ENCODE measurements around the gene DIRAS1. TPM values are rescaled to one million over a fixed set of nuclear protein-coding genes. Genes with fewer than 3 reads are reported as not detected.

The DIRAS1 gene
- total RNA-seq, 1 donor from 2014 or later: 1.6 TPM

DNA sequence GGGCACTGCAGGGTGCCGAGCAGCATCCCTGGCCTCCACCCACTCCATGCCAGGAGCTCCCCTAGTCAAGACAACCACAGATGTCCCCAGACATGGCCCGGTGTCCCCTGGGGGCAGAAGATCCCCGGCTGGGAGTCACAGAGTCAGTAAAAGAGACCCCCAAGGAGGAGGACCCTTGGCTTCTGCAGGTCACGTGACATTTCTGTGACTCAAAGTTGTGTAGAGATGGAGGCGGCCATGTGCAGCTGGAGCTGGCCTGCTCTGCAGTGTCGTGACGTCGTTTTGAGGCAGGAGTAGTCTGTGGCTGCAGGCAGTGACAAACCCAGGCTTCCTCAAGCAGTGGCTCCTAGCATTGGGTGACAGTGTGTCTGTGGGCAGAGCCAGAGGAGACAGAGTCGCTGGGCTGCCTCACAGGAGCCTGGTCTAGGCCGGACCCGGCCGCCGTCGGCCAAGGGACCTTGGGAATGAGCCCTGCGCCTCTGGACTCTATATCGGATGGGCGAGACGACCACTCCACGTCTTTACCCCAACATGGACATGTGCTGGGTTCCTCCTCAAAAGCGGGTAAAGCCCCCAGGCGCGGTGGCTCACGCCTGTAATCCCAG, 7.7 kb upstream of the DIRAS1 start:
- Histone ChIP-seq H3K9ac (ENCODE audit: low read depth in 1 of 3, low read length in 3 of 3) (no peak overlapping the region), H3K36me3 (ENCODE audit: control insufficient read depth in 3 of 3, insufficient read depth in 3 of 3, low read length in 3 of 3) (peaks cover 0 to 6% (median under 1%) of the 10 kb centered on the region in 3 donors), H3K9me3 (ENCODE audit: control insufficient read depth in 3 of 3, low read length in 3 of 3) (no peaks in the 10 kb centered on the region), H3K4me3 (ENCODE audit: low read length in 3 of 3) (no peak overlapping the region), H3K27ac (ENCODE audit: low read depth, low read length) (no peak overlapping the region), H3K27me3 (ENCODE audit: control insufficient read depth in 3 of 3, insufficient read depth in 3 of 3, low read length in 3 of 3) (peaks cover 16 to 32% (median 32%) of the 10 kb centered on the region in 3 donors), H3K4me1 (ENCODE audit: control insufficient read depth in 3 of 3, insufficient read depth in 3 of 3, low read length in 3 of 3) (no peaks in the 10 kb centered on the region)

DNA sequence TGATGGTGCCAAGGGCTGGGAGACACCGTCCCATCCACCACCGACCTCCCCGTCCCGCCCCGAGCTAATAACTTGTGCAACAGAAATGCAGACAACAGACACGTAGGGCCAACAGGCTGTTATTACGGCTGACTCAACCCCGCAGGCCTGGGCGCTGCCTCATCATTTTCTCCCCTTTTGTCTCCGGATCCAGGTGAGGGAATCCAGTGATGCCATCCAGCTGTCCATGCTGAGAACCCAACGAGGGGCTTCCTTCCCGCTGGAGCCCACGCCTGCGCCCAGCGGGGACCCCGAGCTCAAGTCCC, 6.4 kb upstream of the DIRAS1 start:
- no peak overlapping the region for H3K27ac ChIP-seq (ENCODE audit: low read depth, low read length)
- H3K27me3 ChIP-seq (ENCODE audit: control insufficient read depth in 3 of 3, insufficient read depth in 3 of 3, low read length in 3 of 3): peaks cover 22 to 42% (median 36%) of the 10 kb centered on the region in 3 donors
- no peaks in the 10 kb centered on the region for H3K9me3 ChIP-seq (ENCODE audit: control insufficient read depth in 3 of 3, low read length in 3 of 3)
- H3K36me3 ChIP-seq (ENCODE audit: control insufficient read depth in 3 of 3, insufficient read depth in 3 of 3, low read length in 3 of 3): no peaks in the 10 kb centered on the region
- no peak overlapping the region for H3K4me3 ChIP-seq (ENCODE audit: low read length in 3 of 3)
- no peak overlapping the region for H3K9ac ChIP-seq (ENCODE audit: low read depth in 1 of 3, low read length in 3 of 3)
- H3K4me1 ChIP-seq (ENCODE audit: control insufficient read depth in 3 of 3, insufficient read depth in 3 of 3, low read length in 3 of 3): peaks cover 5 to 10% (median 9%) of the 10 kb centered on the region in 3 donors

DNA sequence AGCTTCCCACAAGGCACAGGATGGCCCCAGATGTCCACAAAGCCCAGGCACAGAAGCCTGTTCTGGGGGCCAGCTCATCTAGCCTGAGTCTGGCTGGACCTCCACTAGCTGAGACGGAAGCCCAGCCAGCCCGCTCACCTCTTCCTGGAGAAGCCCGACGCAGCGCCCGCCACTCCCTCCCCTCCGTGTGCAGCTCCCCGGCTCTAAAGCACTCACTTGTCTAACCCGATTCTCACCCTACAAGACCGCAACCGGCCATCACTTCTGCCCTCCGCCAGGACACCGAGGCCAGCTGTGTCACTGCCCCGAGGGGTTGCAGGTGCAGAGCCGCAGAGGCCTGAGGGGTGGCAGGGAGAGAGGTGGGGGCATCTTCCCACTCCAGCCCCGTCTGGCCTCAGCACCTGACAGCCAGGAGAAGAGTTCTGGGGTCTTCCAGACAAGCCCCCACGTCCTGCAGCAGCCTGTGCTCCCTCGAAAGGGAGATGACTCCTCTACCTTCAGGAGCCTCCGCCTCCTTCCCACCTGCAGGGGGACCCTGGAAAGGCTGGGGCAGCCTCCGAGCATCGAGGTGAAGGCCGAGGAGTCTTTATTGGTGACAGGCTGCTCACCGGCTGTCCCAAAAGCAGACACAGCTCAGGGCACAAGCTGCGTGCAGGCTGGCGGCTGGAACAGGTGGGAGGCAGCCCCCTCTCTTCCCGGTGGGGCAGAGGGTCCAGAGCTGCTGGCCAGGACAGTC, 5.9 kb upstream of the DIRAS1 start:
- Histone ChIP-seq H3K36me3 (ENCODE audit: control insufficient read depth in 3 of 3, insufficient read depth in 3 of 3, low read length in 3 of 3) (no peaks in the 10 kb centered on the region), H3K27ac (ENCODE audit: low read depth, low read length) (no peak overlapping the region), H3K4me3 (ENCODE audit: low read length in 3 of 3) (no peak overlapping the region), H3K4me1 (ENCODE audit: control insufficient read depth in 3 of 3, insufficient read depth in 3 of 3, low read length in 3 of 3) (peaks cover 5 to 13% (median 11%) of the 10 kb centered on the region in 3 donors), H3K27me3 (ENCODE audit: control insufficient read depth in 3 of 3, insufficient read depth in 3 of 3, low read length in 3 of 3) (peaks cover 27 to 47% (median 39%) of the 10 kb centered on the region in 3 donors), H3K9me3 (ENCODE audit: control insufficient read depth in 3 of 3, low read length in 3 of 3) (no peaks in the 10 kb centered on the region), H3K9ac (ENCODE audit: low read depth in 1 of 3, low read length in 3 of 3) (no peak overlapping the region)

DNA sequence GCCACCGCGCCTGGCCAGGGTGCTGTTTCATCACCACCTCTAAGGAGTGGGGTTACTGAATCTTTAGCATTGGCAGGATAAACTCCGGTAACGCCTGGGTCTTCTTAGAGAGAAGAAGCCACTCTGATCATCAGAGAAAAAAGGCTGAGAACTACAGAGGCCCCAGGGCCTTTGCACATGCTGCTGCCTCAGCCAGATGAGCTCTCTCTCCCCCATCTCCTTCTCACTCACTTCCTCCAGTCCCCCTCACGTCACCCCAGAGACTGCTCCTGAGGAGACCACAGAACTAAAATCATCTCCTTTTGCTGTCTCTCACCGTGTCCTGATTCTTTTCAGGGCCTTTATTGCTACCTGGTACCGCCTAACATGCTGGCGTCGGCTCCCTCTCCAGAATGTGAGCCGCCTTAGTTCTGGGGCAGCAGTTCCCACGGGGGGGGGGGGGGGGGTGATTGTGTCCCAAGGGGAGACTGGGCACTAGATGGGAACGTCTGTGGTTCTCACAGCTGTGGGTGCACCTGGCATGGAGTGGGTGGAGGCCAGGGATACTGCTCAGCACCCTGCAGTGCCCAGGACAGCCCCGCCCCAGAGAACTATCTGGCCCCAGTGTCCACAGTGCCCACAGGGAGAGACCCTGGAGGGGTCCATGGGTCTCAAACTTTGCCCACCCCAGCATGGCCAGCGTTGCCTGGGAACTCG, 5.1 kb upstream of the DIRAS1 start:
- Histone ChIP-seq H3K4me3 (ENCODE audit: low read length in 3 of 3) (no peak overlapping the region), H3K9me3 (ENCODE audit: control insufficient read depth in 3 of 3, low read length in 3 of 3) (no peaks in the 10 kb centered on the region), H3K27me3 (ENCODE audit: control insufficient read depth in 3 of 3, insufficient read depth in 3 of 3, low read length in 3 of 3) (peaks cover 33 to 53% (median 42%) of the 10 kb centered on the region in 3 donors), H3K9ac (ENCODE audit: low read depth in 1 of 3, low read length in 3 of 3) (no peak overlapping the region), H3K27ac (ENCODE audit: low read depth, low read length) (no peak overlapping the region), H3K4me1 (ENCODE audit: control insufficient read depth in 3 of 3, insufficient read depth in 3 of 3, low read length in 3 of 3) (peaks cover 5 to 13% (median 11%) of the 10 kb centered on the region in 3 donors), H3K36me3 (ENCODE audit: control insufficient read depth in 3 of 3, insufficient read depth in 3 of 3, low read length in 3 of 3) (no peaks in the 10 kb centered on the region)

DNA sequence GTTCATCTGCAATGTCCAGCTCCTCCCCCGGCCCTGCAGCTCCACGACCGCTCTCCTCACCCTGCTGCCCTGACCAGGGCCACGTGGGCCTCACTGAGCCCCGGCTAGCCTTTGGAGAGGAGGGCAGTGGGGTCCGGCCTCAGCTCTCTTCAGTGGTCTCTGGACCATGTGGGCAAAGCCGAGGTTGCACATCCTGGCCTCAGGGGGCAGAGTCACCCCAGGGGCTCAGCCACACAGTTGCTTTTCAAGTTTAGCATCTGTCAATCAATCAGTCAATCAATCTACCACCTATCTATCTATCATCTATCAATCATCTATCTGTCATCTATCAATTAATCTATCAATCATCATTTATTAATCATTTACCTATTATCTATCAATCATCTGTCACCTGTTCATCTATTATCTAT, 3.0 kb upstream of the DIRAS1 start:
- Histone ChIP-seq H3K27ac (ENCODE audit: low read depth, low read length) (no peak overlapping the region), H3K9ac (ENCODE audit: low read depth in 1 of 3, low read length in 3 of 3) (no peak overlapping the region), H3K4me3 (ENCODE audit: low read length in 3 of 3) (no peak overlapping the region), H3K36me3 (ENCODE audit: control insufficient read depth in 3 of 3, insufficient read depth in 3 of 3, low read length in 3 of 3) (no peaks in the 10 kb centered on the region), H3K4me1 (ENCODE audit: control insufficient read depth in 3 of 3, insufficient read depth in 3 of 3, low read length in 3 of 3) (peaks cover 11 to 18% (median 15%) of the 10 kb centered on the region in 3 donors), H3K27me3 (ENCODE audit: control insufficient read depth in 3 of 3, insufficient read depth in 3 of 3, low read length in 3 of 3) (peaks cover 44 to 62% (median 48%) of the 10 kb centered on the region in 3 donors), H3K9me3 (ENCODE audit: control insufficient read depth in 3 of 3, low read length in 3 of 3) (no peaks in the 10 kb centered on the region)

DNA sequence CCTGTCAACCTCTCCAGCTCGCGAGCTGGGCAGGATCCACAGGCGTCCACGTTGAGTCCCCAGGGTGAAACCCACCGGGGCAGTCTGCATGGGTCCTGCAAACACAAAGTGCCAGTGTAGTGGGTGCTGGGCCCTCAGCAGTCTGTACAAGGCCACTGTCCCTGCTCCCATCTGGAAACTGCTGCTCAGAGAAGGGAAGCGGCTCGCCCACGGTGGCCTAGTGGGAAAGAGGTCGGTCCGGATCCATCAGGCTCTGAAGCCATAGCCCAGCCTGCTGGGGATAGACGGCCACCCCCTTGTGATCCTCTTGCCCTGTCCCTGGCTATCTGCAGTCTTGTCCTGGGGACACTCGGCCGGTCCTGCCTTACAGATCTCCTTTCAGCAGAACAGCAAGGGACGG, 2.6 kb upstream of the DIRAS1 start:
- Histone ChIP-seq H3K9me3 (ENCODE audit: control insufficient read depth in 3 of 3, low read length in 3 of 3) (no peaks in the 10 kb centered on the region), H3K27me3 (ENCODE audit: control insufficient read depth in 3 of 3, insufficient read depth in 3 of 3, low read length in 3 of 3) (peaks cover 45 to 59% (median 48%) of the 10 kb centered on the region in 3 donors), H3K4me3 (ENCODE audit: low read length in 3 of 3) (no peak overlapping the region), H3K36me3 (ENCODE audit: control insufficient read depth in 3 of 3, insufficient read depth in 3 of 3, low read length in 3 of 3) (no peaks in the 10 kb centered on the region), H3K27ac (ENCODE audit: low read depth, low read length) (no peak overlapping the region), H3K9ac (ENCODE audit: low read depth in 1 of 3, low read length in 3 of 3) (no peak overlapping the region), H3K4me1 (ENCODE audit: control insufficient read depth in 3 of 3, insufficient read depth in 3 of 3, low read length in 3 of 3) (peaks cover 11 to 18% (median 15%) of the 10 kb centered on the region in 3 donors)

DNA sequence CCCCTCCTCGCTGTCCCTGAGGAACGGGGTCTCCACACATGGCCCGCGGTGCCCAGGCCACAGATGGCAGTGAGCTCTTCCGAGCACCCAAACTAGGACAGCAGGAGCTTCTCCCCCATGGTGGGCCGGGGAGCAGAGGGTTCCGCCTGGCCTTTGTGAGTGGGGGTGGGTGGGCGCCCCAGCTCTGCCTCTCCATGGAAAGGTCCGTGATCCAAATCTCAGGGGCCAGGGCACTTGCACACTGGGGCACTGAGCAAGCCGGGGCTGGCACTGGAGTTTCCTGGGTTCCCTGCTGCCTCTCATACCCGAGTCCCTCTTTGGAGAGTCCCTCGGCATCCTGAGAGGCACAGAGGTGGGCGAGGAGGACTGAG, 2.2 kb upstream of the DIRAS1 start:
- Histone ChIP-seq H3K36me3 (ENCODE audit: control insufficient read depth in 3 of 3, insufficient read depth in 3 of 3, low read length in 3 of 3) (no peaks in the 10 kb centered on the region), H3K9me3 (ENCODE audit: control insufficient read depth in 3 of 3, low read length in 3 of 3) (no peaks in the 10 kb centered on the region), H3K4me3 (ENCODE audit: low read length in 3 of 3) (no peak overlapping the region), H3K27ac (ENCODE audit: low read depth, low read length) (no peak overlapping the region), H3K9ac (ENCODE audit: low read depth in 1 of 3, low read length in 3 of 3) (peak overlapping the region in 1 of 3 donors; percentile 54), H3K4me1 (ENCODE audit: control insufficient read depth in 3 of 3, insufficient read depth in 3 of 3, low read length in 3 of 3) (peaks cover 11 to 18% (median 15%) of the 10 kb centered on the region in 3 donors), H3K27me3 (ENCODE audit: control insufficient read depth in 3 of 3, insufficient read depth in 3 of 3, low read length in 3 of 3) (peaks cover 42 to 57% (median 44%) of the 10 kb centered on the region in 3 donors)

DNA sequence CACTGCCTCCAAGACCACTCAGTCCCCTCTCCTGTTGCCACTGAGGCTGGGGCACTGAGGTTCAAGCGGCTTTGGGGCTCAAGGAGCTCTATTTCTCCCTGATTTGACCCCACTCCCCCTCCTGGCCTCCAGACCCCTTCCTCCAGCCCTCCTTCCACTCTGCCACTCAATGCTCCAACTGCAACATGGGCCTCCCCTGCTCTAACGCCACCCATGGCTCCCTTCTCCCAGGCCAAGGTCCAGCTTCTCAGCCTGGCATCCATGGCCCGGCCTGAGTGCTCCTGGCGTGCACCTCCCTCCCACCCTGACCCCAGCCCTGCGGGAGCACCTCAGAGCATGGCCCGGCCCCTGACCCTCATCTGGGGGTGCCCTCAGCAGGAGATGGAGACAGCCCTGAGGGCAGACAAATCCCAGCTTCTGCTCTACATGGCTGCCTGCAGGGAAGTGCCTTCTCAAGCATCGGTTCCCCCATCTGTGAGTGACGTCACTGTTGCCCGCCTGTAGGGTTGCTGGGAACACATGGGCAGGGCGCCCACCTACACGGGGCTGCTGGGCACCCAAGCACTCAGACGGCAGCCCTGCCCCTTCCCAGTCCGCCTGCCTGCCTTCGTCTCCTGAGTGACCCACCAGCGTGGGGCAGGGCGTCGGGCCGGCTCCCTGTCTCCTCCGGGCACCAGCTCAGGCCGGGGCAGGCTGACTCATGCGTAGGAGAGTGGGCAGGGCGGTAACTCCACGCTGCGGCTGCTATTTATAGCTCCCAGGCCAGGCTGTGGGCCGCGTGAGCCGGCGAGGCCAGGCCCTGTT, 1.6 kb upstream of the DIRAS1 start:
- Histone ChIP-seq H3K9me3 (ENCODE audit: control insufficient read depth in 3 of 3, low read length in 3 of 3) (no peaks in the 10 kb centered on the region), H3K27ac (ENCODE audit: low read depth, low read length) (no peak overlapping the region), H3K4me1 (ENCODE audit: control insufficient read depth in 3 of 3, insufficient read depth in 3 of 3, low read length in 3 of 3) (peaks cover 11 to 18% (median 15%) of the 10 kb centered on the region in 3 donors), H3K9ac (ENCODE audit: low read depth in 1 of 3, low read length in 3 of 3) (peak overlapping the region in 1 of 3 donors; percentile 54), H3K36me3 (ENCODE audit: control insufficient read depth in 3 of 3, insufficient read depth in 3 of 3, low read length in 3 of 3) (no peaks in the 10 kb centered on the region), H3K4me3 (ENCODE audit: low read length in 3 of 3) (peak overlapping the region in 1 of 3 donors; percentile 45), H3K27me3 (ENCODE audit: control insufficient read depth in 3 of 3, insufficient read depth in 3 of 3, low read length in 3 of 3) (peaks cover 41 to 54% (median 48%) of the 10 kb centered on the region in 3 donors)

DNA sequence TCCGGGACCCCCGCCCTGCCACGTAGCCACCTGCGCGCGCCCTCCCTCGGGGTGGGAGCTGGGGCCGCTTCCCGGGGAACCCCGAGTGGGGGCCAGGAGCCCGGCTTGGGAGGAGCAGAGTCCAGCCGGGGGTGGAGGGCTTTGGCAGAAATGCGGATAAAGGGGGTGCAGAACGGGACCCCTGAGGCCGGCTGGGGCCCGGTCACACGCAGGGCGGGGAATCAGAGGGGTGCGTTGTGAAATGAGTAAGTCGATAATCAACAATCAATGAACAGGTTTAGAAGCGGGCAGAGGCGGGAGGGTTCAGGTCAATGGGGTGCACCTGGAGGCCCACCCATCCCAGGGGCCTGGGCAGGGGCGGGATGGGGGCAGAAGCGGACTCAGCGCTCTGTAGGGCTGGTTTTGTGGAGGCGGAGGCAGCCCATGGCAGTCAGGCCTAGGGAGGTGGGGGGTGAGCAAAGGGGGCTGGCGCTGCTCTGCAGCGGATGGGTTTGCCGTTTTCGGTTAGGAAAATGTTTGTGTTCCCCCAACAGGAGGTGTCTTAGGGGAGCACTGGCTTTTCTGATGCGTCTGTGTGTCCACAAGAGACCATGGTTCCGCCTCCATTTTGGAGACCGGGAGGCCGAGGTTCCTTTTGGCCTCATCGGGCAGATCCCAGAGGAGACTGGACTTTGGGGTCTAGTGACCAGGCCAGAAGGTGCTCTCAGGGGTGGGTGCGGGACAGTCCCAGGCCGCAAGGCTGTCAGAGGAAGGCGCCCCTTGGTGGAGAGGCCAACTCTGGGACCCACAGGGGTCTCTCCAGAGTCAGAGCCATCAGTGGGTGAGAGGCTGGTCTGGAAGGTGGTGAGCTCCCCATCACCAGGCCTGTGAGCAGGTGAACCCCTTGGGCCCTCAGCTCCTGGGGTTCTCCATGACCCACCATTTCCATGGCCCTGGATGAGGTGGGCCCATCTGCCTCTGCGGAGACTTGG, 683 bp upstream of the DIRAS1 start:
- no peaks in the 10 kb centered on the region for H3K36me3 ChIP-seq (ENCODE audit: control insufficient read depth in 3 of 3, insufficient read depth in 3 of 3, low read length in 3 of 3)
- peaks cover 11 to 18% (median 15%) of the 10 kb centered on the region in 3 donors for H3K4me1 ChIP-seq (ENCODE audit: control insufficient read depth in 3 of 3, insufficient read depth in 3 of 3, low read length in 3 of 3)
- H3K4me3 ChIP-seq (ENCODE audit: low read length in 3 of 3): no peak overlapping the region
- no peak overlapping the region for H3K9ac ChIP-seq (ENCODE audit: low read depth in 1 of 3, low read length in 3 of 3)
- peaks cover 36 to 46% (median 44%) of the 10 kb centered on the region in 3 donors for H3K27me3 ChIP-seq (ENCODE audit: control insufficient read depth in 3 of 3, insufficient read depth in 3 of 3, low read length in 3 of 3)
- no peak overlapping the region for H3K27ac ChIP-seq (ENCODE audit: low read depth, low read length)
- H3K9me3 ChIP-seq (ENCODE audit: control insufficient read depth in 3 of 3, low read length in 3 of 3): no peaks in the 10 kb centered on the region
